ENCODE measurements around the gene MYZAP.

- TF ChIP-seq, protein P1, sequence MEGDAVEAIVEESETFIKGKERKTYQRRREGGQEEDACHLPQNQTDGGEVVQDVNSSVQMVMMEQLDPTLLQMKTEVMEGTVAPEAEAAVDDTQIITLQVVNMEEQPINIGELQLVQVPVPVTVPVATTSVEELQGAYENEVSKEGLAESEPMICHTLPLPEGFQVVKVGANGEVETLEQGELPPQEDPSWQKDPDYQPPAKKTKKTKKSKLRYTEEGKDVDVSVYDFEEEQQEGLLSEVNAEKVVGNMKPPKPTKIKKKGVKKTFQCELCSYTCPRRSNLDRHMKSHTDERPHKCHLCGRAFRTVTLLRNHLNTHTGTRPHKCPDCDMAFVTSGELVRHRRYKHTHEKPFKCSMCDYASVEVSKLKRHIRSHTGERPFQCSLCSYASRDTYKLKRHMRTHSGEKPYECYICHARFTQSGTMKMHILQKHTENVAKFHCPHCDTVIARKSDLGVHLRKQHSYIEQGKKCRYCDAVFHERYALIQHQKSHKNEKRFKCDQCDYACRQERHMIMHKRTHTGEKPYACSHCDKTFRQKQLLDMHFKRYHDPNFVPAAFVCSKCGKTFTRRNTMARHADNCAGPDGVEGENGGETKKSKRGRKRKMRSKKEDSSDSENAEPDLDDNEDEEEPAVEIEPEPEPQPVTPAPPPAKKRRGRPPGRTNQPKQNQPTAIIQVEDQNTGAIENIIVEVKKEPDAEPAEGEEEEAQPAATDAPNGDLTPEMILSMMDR (conservative IDR thresholded peaks at IDR 0.05; ENCODE audit: low read length): no peak
- no peak for TF ChIP-seq EZH2phosphoT487 (IDR thresholded peaks at IDR 0.05; ENCODE audit: borderline replicate concordance)
Observed at GRCh38 chr15:57562196-57562769, 29.4 kb upstream of the MYZAP start.

Data from Loucy (cell line).